HEK293 (cell line): ENCODE data around the gene CEP170B.
"Not testable (repeated sequence)": the region's sequence is repeated elsewhere in the genome, so short reads cannot be mapped to it uniquely, and the experiment has no call there.

Source experiments
- CTCF ChIA-PET: fragments of 350-600 bp; formaldehyde crosslinking; extraction: SDS; loops from one replicate; lab custom pipeline; 2021; ENCODE audit warnings: antibody characterized with exemption; lab: Yijun Ruan, JAX
- POLR2A ChIA-PET: fragments of 300-600 bp; formaldehyde crosslinking; extraction: SDS; loops from one replicate; lab custom pipeline; 2020; ENCODE audit warnings: antibody characterized with exemption, inconsistent platforms; lab: Yijun Ruan, JAX
- H3K27ac ChIP-seq: fragments of 200-500 bp; sonication (Bioruptor generic); 2 replicates; pipeline ENCODE4 v1.5.1; 2014; ENCODE audit warnings: low read depth, low read length, control low read depth, inconsistent platforms; ENCODE audit errors: extremely low read depth
- H3K36me3 ChIP-seq, 2 experiments: fragments of 200-500 bp in 1 of 2; sonication (Bioruptor generic) in 1 of 2; 1 replicate in 1 of 2; 2 replicates in 1 of 2; pipeline ENCODE4 v1.5.1; 2014 to 2017; ENCODE audit warnings: inconsistent platforms in 2 of 2, low read length in 2 of 2; ENCODE audit not compliant: control insufficient read depth in 2 of 2, insufficient read depth in 1 of 2
- H3K4me1 ChIP-seq: fragments of 200-500 bp; sonication (Bioruptor generic); 2 replicates; pipeline ENCODE4 v1.5.1; 2014; ENCODE audit warnings: mild to moderate bottlenecking, low read length, inconsistent platforms; ENCODE audit not compliant: control insufficient read depth, insufficient read depth
- H3K4me3 ChIP-seq: 2 replicates; pipeline ENCODE4 v1.5.1; 2011; ENCODE audit warnings: low read depth, mild to moderate bottlenecking, control low read depth, low read length, moderate library complexity
- H3K9me3 ChIP-seq: fragments of 200-500 bp; sonication (Bioruptor generic); 2 replicates; pipeline ENCODE4 v1.5.1; 2014; ENCODE audit warnings: low read depth, low read length, inconsistent platforms; ENCODE audit not compliant: control insufficient read depth, insufficient read depth
- EGR2 ChIP-seq: fragments of 450-650 bp; formaldehyde crosslinking; IDR thresholded peaks from 2 replicates; pipeline ENCODE4 v1.5.1; 2016; ENCODE audit warnings: low read depth, missing biosample characterization, missing genetic modification characterization
- GLIS2 ChIP-seq: fragments of 450-650 bp; formaldehyde crosslinking; IDR thresholded peaks from 2 replicates; pipeline ENCODE4 v1.5.1; 2016; ENCODE audit warnings: missing biosample characterization, missing genetic modification characterization
- KLF1 ChIP-seq: fragments of 450-650 bp; formaldehyde crosslinking; IDR thresholded peaks from 2 replicates; pipeline ENCODE4 v1.5.1; 2016; ENCODE audit warnings: missing biosample characterization, missing genetic modification characterization
- KLF16 ChIP-seq: fragments of 450-650 bp; formaldehyde crosslinking; IDR thresholded peaks from 2 replicates; pipeline ENCODE4 v1.5.1; 2017; ENCODE audit warnings: missing biosample characterization, missing genetic modification characterization
- REPIN1 ChIP-seq: fragments of 450-650 bp; formaldehyde crosslinking; IDR thresholded peaks from 2 replicates; pipeline ENCODE4 v1.5.1; 2017; ENCODE audit warnings: missing biosample characterization, missing genetic modification characterization, low read depth
- SP2 ChIP-seq: fragments of 450-650 bp; formaldehyde crosslinking; IDR thresholded peaks from 2 replicates; pipeline ENCODE4 v1.5.1; 2016; ENCODE audit warnings: missing biosample characterization, missing genetic modification characterization
- SP3 ChIP-seq: fragments of 450-650 bp; formaldehyde crosslinking; IDR thresholded peaks from 2 replicates; pipeline ENCODE4 v1.5.1; 2016; ENCODE audit warnings: missing biosample characterization, missing genetic modification characterization
- ZBTB48 ChIP-seq: fragments of 450-650 bp; formaldehyde crosslinking; IDR thresholded peaks from 2 replicates; pipeline ENCODE4 v1.5.1; 2016; ENCODE audit warnings: missing biosample characterization, missing genetic modification characterization
- ZFHX2 ChIP-seq: fragments of 450-650 bp; formaldehyde crosslinking; conservative IDR thresholded peaks from 2 replicates; pipeline ENCODE4 v1.5.1; 2016; ENCODE audit warnings: missing biosample characterization, missing genetic modification characterization
- ZNF366 ChIP-seq: fragments of 450-650 bp; formaldehyde crosslinking; conservative IDR thresholded peaks from 2 replicates; pipeline ENCODE4 v1.5.1; 2016; ENCODE audit warnings: missing biosample characterization, missing genetic modification characterization
- ZNF391 ChIP-seq: fragments of 450-650 bp; formaldehyde crosslinking; IDR thresholded peaks from 2 replicates; pipeline ENCODE4 v1.5.1; 2016; ENCODE audit warnings: low read depth, missing biosample characterization, missing genetic modification characterization, borderline replicate concordance
- ZNF433 ChIP-seq: fragments of 450-650 bp; formaldehyde crosslinking; IDR thresholded peaks from 2 replicates; pipeline ENCODE4 v1.5.1; 2016; ENCODE audit warnings: missing biosample characterization, missing genetic modification characterization, low read depth
- ZNF473 ChIP-seq: fragments of 450-650 bp; formaldehyde crosslinking; IDR thresholded peaks from 2 replicates; pipeline ENCODE4 v1.5.1; 2017; ENCODE audit warnings: missing biosample characterization, missing genetic modification characterization
- ZNF600 ChIP-seq: fragments of 450-650 bp; formaldehyde crosslinking; IDR thresholded peaks from 2 replicates; pipeline ENCODE4 v1.5.1; 2016; ENCODE audit warnings: missing biosample characterization, missing genetic modification characterization
- ZNF768 ChIP-seq: fragments of 450-650 bp; formaldehyde crosslinking; IDR thresholded peaks from 2 replicates; pipeline ENCODE4 v1.5.1; 2018; ENCODE audit warnings: missing biosample characterization, mild to moderate bottlenecking, missing genetic modification characterization
- TF ChIP-seq, protein P1 (sequence below): fragments of 450-650 bp; formaldehyde crosslinking; IDR thresholded peaks from 2 replicates; pipeline ENCODE4 v1.5.0; 2017; ENCODE audit warnings: missing biosample characterization, missing genetic modification characterization, borderline replicate concordance
- TF ChIP-seq, protein P2 (sequence below): fragments of 450-650 bp; formaldehyde crosslinking; IDR thresholded peaks from 2 replicates; pipeline ENCODE4 v1.5.1; 2016; ENCODE audit warnings: missing biosample characterization, missing genetic modification characterization
- TF ChIP-seq, protein P3 (sequence below): fragments of 450-650 bp; formaldehyde crosslinking; IDR thresholded peaks from 2 replicates; pipeline ENCODE4 v1.5.1; 2016; ENCODE audit warnings: missing biosample characterization, missing genetic modification characterization

CEP170B gene

DNA sequence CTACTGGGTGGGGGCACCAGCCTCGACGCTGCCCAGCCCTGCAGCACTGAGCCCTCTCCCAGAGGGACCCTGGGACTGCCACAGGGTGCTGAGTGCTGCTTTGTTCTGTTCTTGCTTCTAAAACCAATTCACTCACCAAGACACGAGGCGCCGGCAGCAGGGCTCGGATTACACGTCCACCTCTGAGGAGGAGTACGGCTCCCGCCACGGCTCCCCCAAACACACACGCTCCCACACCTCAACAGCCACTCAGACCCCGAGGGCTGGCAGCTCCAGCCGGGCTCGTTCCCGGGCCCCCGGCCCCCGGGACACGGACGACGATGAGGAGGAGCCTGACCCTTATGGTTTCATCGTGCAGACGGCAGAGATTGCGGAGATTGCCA is 24.3 kb downstream of the CEP170B start:
- H3K27ac ChIP-seq = no peak overlapping the region
- no peak for TF ChIP-seq ZNF473
- no peak for TF ChIP-seq ZNF768 (tag by site-specific recombination)
- H3K36me3 ChIP-seq = peaks cover 0 to 61% of the 10 kb centered on the region in 2 experiments; a peak in 1 of 3 replicates
- ChIA-PET CTCF (no interaction called here), POLR2A (interaction anchor here (1.4 kb wide), 1 partner anchor 9 kb away, joined by 3 read pairs; no protein-coding TSS in a partner anchor)
- H3K4me3 ChIP-seq = no peak overlapping the region
- no peaks in the 10 kb centered on the region for H3K9me3 ChIP-seq
- H3K4me1 ChIP-seq = no peaks in the 10 kb centered on the region

DNA sequence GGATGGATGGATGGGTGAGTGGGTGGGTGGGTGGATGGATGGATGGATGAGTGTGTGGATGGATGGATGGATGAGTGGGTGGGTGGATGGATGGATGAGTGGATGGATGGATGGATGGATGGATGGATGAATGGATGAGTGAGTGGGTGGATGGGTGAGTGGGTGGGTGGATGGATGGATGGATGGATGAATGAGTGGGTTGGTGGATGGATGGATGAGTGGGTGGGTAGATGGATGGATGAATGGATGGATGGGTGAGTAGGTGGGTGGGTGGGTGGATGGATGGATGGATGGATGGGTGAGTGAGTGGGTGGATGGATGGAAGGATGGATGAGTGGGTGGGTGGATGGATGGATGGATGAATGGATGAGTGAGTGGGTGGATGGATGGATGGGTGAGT is 25.2 kb downstream of the CEP170B start:
- POLR2A ChIA-PET, H3K9me3 ChIP-seq, H3K4me3 ChIP-seq, H3K4me1 ChIP-seq, CTCF ChIA-PET, H3K27ac ChIP-seq: not testable (repeated sequence)
- H3K36me3 ChIP-seq = peaks cover 0 to 61% of the 10 kb centered on the region in 2 experiments; a peak in 1 of 3 replicates
- TF ChIP-seq EGR2 (peak; percentile 97), ZNF366 (tag by site-specific recombination) (peak; percentile 78), ZFHX2 (peak; percentile 93)

DNA sequence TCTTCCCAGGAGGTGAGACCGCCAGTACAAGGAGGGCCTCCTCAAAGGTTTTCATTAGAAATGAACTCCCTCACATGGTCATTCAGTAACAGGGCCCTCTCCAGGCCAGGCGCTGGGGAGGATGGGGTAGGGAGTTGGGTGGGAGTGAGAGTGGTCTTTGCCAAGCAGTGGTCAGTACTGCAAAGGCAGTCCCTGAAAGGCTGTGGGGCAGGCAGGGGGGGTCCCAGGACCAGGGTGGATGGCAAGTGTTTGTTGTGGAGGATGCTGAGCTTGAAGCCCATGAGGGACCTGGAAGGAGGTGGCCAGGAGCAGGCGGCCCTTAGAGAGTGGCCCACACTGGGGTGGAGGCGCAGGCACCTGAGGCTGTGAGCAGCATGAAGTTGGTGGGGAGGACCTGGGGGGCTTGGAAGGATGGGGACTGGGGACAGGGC is 26.1 kb downstream of the CEP170B start:
- ChIA-PET POLR2A (no interaction called here), CTCF (no interaction called here)
- Histone ChIP-seq H3K36me3 (peaks cover 0 to 53% of the 10 kb centered on the region in 2 experiments; a peak in 1 of 3 replicates), H3K9me3 (no peaks in the 10 kb centered on the region), H3K27ac (no peak overlapping the region), H3K4me3 (no peak overlapping the region), H3K4me1 (peaks cover 7% of the 10 kb centered on the region)
- TF ChIP-seq ZNF366 (tag by site-specific recombination) (peak; percentile 38; the same call in 1 of the 2 replicates), ZNF433 (no peak), GLIS2 (peak; percentile 46; the same call in 1 of the 2 replicates), REPIN1 (tag by site-specific recombination) (no peak)
- TF ChIP-seq, protein P1, sequence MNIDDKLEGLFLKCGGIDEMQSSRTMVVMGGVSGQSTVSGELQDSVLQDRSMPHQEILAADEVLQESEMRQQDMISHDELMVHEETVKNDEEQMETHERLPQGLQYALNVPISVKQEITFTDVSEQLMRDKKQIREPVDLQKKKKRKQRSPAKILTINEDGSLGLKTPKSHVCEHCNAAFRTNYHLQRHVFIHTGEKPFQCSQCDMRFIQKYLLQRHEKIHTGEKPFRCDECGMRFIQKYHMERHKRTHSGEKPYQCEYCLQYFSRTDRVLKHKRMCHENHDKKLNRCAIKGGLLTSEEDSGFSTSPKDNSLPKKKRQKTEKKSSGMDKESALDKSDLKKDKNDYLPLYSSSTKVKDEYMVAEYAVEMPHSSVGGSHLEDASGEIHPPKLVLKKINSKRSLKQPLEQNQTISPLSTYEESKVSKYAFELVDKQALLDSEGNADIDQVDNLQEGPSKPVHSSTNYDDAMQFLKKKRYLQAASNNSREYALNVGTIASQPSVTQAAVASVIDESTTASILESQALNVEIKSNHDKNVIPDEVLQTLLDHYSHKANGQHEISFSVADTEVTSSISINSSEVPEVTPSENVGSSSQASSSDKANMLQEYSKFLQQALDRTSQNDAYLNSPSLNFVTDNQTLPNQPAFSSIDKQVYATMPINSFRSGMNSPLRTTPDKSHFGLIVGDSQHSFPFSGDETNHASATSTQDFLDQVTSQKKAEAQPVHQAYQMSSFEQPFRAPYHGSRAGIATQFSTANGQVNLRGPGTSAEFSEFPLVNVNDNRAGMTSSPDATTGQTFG = no peak

DNA sequence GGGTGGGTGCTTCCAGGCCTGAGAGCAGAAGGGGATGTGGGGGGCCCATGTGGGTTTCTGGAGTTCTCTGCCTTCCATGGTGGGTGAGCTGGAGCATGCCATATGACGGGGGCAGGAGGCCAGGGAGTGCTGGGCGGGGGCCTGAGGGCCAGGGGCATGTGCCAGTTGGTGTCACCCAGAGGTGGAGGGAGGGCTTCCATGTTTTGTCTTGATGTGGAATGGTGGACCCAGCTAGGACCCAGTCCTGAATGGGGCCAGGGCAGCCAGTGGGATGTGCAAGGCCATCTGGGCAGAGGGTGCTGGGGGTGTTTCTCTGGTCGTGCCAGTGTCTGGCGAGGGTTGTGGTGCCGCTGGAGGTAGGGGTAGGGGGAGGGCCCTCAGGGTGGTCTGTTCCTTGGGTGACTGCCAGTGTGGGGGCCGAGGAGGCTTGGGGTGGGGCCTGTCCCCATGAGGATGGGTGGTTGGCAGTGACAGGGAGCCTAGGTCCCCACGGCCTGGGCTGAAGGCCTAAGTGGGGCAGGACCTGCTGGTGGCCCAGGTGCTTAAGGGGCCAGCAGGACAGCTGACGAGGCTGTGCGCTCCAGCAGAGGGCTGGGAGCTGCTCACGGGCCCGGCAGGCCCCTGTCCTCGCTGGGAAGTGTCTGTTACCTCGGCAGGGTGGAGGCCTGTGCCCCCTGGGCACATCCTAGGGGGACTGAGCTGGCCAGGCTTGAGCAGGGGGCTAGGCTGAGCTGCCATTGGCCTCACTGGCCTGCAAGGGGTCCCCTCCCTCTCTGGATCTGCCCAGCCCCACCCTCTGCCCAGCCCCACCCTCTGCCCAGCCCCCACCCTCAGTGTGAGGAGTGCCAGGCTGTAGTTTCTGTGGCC is 26.8 kb downstream of the CEP170B start:
- ChIA-PET POLR2A (no interaction called here), CTCF (no interaction called here)
- Histone ChIP-seq H3K4me1 (peaks cover 7% of the 10 kb centered on the region), H3K27ac (no peak overlapping the region), H3K36me3 (peaks cover 0 to 45% of the 10 kb centered on the region in 2 experiments; a peak in 1 of 3 replicates), H3K9me3 (no peaks in the 10 kb centered on the region), H3K4me3 (no peak overlapping the region)
- TF ChIP-seq, protein P2, sequence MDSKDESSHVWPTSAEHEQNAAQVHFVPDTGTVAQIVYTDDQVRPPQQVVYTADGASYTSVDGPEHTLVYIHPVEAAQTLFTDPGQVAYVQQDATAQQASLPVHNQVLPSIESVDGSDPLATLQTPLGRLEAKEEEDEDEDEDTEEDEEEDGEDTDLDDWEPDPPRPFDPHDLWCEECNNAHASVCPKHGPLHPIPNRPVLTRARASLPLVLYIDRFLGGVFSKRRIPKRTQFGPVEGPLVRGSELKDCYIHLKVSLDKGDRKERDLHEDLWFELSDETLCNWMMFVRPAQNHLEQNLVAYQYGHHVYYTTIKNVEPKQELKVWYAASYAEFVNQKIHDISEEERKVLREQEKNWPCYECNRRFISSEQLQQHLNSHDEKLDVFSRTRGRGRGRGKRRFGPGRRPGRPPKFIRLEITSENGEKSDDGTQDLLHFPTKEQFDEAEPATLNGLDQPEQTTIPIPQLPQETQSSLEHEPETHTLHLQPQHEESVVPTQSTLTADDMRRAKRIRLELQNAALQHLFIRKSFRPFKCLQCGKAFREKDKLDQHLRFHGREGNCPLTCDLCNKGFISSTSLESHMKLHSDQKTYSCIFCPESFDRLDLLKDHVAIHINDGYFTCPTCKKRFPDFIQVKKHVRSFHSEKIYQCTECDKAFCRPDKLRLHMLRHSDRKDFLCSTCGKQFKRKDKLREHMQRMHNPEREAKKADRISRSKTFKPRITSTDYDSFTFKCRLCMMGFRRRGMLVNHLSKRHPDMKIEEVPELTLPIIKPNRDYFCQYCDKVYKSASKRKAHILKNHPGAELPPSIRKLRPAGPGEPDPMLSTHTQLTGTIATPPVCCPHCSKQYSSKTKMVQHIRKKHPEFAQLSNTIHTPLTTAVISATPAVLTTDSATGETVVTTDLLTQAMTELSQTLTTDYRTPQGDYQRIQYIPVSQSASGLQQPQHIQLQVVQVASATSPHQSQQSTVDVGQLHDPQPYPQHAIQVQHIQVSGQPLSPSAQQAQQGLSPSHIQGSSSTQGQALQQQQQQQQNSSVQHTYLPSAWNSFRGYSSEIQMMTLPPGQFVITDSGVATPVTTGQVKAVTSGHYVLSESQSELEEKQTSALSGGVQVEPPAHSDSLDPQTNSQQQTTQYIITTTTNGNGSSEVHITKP = peak; percentile 48; the same call in 1 of the 2 replicates
- TF ChIP-seq ZNF391 (tag by site-specific recombination) (no peak), KLF1 (tag by site-specific recombination) (0 out of 2 replicates have a peak, but pooled peaks have one; percentile 27), KLF16 (no peak), GLIS2 (peak; percentile 23; the same call in 1 of the 2 replicates), SP3 (tag by site-specific recombination) (no peak), ZNF600 (tag by site-specific recombination) (peak; percentile 15; the same call in 1 of the 2 replicates), SP2 (tag by site-specific recombination) (peak; percentile 11; the same call in 1 of the 2 replicates), ZBTB48 (tag by site-specific recombination) (no peak)
- TF ChIP-seq, protein P3, sequence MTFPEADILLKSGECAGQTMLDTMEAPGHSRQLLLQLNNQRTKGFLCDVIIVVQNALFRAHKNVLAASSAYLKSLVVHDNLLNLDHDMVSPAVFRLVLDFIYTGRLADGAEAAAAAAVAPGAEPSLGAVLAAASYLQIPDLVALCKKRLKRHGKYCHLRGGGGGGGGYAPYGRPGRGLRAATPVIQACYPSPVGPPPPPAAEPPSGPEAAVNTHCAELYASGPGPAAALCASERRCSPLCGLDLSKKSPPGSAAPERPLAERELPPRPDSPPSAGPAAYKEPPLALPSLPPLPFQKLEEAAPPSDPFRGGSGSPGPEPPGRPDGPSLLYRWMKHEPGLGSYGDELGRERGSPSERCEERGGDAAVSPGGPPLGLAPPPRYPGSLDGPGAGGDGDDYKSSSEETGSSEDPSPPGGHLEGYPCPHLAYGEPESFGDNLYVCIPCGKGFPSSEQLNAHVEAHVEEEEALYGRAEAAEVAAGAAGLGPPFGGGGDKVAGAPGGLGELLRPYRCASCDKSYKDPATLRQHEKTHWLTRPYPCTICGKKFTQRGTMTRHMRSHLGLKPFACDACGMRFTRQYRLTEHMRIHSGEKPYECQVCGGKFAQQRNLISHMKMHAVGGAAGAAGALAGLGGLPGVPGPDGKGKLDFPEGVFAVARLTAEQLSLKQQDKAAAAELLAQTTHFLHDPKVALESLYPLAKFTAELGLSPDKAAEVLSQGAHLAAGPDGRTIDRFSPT (tag by site-specific recombination) = peak; percentile 55
